SH-SY5Y (cell line): ENCODE results near the gene SACM1L.

Experiments used
- GATA2 ChIP-seq: IDR thresholded peaks from 2 replicates; pipeline ENCODE4 v1.6.1; 2011; ENCODE audit warnings: mild to moderate bottlenecking, low read depth, low read length
- GATA3 ChIP-seq: IDR thresholded peaks from 2 replicates; pipeline ENCODE4 v1.6.1; 2011; ENCODE audit warnings: low read depth, mild to moderate bottlenecking, low read length, moderate library complexity

Gene SACM1L

DNA sequence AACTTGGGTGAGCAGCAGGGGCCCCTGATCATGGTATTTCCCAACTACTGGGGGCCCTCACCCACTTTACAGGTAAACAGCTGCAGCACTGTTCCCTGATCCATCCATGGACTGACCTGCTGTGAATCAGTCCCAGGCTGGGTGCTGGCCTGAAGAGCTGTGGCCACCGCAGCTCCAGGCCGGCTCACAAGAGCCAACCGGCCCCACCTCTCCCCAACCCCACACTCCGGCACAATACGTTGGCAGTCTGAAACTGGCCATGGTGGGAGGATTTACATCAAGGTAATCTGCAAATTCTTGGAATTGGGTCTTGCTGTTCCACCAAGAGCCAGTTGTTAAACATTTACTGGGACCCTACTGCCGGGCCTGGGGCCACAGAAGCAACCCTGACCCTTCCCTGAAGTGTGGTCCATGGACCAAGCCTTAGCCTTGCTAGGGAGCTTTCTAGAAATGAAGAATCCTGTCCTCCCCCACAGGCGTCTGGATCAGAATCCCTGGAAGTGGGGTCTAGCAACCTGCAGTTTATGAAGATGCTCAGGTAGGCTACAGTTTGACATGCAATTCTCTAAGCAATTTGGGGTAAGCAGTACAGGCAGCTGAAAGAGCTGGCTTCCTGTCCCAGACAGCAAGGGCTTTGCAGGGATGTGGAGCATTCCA lies 103.4 kb downstream of the SACM1L start:
- TF ChIP-seq GATA3 (no peak), GATA2 (no peak)

GRCh38 chr3:45793482-45794176 lies 104.4 kb downstream of the SACM1L start:
- TF ChIP-seq GATA3, result no peak
- no peak for TF ChIP-seq GATA2

GRCh38 chr3:45794177-45794560 lies 105.0 kb downstream of the SACM1L start:
- TF ChIP-seq GATA3, result no peak
- no peak for TF ChIP-seq GATA2

DNA sequence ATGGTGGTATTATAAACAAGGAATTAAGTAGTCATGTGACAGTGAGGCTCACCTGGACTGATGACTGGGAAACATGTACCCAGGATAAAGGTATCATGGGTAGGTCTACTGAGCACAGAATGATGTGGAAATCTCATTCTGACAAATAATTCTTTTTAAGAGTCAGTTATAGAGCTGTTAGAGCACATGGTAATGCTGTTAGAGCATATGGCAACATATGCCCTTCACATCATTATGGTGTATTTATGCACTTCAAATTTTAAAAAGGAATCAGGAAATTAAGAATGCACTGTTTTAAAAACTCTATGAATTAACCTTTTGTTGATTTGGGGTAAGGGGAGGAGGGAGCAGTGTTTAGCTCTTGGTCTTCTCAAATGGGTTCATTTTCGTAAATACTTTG lies 105.5 kb downstream of the SACM1L start:
- TF ChIP-seq GATA3, result no peak
- TF ChIP-seq GATA2, result no peak
